ENCODE results near the gene ZNF343. TPM values are rescaled to one million over a fixed set of nuclear protein-coding genes. Genes with fewer than 3 reads are reported as not detected.

Gene ZNF343
- total RNA-seq, 4 donors from 2014 or later: 11.0 to 16.3 (median 14.2) TPM

DNA sequence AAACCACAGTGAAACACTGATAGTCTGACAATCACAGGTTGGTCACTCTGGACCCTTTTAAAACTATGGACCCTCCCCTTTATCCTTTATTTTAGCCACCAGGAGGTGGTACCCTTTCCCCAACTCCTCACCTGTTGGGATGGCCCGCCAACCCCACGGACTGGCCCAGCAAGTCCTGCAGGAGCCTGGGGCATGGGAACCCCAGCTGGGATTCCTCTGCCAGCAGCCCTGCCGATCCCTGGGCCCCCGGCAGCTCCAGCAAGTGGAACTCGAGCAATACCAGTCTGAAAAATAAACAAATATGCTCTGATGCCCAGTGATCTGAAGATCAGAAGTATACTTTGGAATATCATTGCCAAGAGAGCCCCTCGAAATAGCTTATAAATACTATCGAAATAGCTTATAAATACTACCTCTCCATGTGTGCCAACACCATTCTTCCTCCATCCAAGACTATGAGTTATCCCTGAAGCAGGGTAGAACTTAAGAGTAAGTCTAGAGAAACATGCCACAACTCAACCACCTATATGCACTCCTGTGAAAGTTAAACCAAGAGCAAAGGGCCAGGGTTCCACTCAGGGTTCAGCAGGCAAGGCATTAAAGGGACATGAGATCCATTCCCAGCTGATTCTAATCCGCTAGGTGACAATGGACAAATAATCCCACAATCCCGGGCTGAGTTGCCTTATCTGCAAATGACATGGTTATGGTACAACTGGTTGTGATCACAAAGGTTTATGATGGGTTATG, 44.9 kb downstream of the ZNF343 start:
- intact Hi-C loops (cut with DNase I): no loop called here
- WGBS, 2 donors: 88 to 91% methylated on average over 9 of the region's 9 CpGs
- no peak overlapping the region for H3K4me3 ChIP-seq (replicated peaks in 1 of 3)
- DNase-seq: no peak
- no peak for TF ChIP-seq POLR2A (IDR thresholded peaks at IDR 0.05)
- TF ChIP-seq, protein P1, sequence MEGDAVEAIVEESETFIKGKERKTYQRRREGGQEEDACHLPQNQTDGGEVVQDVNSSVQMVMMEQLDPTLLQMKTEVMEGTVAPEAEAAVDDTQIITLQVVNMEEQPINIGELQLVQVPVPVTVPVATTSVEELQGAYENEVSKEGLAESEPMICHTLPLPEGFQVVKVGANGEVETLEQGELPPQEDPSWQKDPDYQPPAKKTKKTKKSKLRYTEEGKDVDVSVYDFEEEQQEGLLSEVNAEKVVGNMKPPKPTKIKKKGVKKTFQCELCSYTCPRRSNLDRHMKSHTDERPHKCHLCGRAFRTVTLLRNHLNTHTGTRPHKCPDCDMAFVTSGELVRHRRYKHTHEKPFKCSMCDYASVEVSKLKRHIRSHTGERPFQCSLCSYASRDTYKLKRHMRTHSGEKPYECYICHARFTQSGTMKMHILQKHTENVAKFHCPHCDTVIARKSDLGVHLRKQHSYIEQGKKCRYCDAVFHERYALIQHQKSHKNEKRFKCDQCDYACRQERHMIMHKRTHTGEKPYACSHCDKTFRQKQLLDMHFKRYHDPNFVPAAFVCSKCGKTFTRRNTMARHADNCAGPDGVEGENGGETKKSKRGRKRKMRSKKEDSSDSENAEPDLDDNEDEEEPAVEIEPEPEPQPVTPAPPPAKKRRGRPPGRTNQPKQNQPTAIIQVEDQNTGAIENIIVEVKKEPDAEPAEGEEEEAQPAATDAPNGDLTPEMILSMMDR (IDR thresholded peaks at IDR 0.05): no peak
- H3K4me1 ChIP-seq: peaks cover 0 to 5% of the 10 kb centered on the region in 2 donors
- H3K36me3 ChIP-seq: peaks cover 69 to 76% of the 10 kb centered on the region in 2 donors
- H3K27ac ChIP-seq: no peak overlapping the region
- H3K9me3 ChIP-seq: no peaks in the 10 kb centered on the region
- H3K27me3 ChIP-seq: no peaks in the 10 kb centered on the region

DNA sequence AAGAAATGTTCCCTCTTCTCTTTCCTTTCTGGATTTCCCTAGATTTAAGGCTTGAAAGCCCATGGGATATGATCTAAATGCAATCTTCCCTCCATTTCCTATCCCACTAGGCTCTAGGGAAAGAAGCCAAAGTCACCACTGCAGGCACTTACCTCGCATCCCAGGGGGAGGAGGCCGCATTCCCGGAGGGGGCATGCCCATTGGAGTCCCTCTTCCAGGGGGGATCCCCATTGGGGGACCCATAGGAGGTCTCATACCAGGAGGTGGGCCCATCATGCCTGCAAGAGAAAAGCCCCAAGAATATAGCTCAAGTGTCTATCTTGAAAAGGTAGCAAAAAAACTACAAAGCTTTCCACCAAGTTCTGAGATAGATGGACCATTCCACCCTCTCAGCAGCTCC, 46.2 kb downstream of the ZNF343 start:
- H3K36me3 ChIP-seq: peaks cover 67 to 75% of the 10 kb centered on the region in 2 donors
- no peak overlapping the region for H3K4me3 ChIP-seq (replicated peaks in 1 of 3)
- intact Hi-C loops (cut with DNase I): no loop called here
- no peak overlapping the region for H3K27ac ChIP-seq
- TF ChIP-seq, protein P1 (IDR thresholded peaks at IDR 0.05): no peak
- no peak for TF ChIP-seq POLR2A (IDR thresholded peaks at IDR 0.05)
- H3K9me3 ChIP-seq: no peaks in the 10 kb centered on the region
- no peak for DNase-seq
- 87 to 96% methylated on average over 3 of the region's 3 CpGs for WGBS, 2 donors
- H3K4me1 ChIP-seq: no peaks in the 10 kb centered on the region
- H3K27me3 ChIP-seq: no peaks in the 10 kb centered on the region

DNA sequence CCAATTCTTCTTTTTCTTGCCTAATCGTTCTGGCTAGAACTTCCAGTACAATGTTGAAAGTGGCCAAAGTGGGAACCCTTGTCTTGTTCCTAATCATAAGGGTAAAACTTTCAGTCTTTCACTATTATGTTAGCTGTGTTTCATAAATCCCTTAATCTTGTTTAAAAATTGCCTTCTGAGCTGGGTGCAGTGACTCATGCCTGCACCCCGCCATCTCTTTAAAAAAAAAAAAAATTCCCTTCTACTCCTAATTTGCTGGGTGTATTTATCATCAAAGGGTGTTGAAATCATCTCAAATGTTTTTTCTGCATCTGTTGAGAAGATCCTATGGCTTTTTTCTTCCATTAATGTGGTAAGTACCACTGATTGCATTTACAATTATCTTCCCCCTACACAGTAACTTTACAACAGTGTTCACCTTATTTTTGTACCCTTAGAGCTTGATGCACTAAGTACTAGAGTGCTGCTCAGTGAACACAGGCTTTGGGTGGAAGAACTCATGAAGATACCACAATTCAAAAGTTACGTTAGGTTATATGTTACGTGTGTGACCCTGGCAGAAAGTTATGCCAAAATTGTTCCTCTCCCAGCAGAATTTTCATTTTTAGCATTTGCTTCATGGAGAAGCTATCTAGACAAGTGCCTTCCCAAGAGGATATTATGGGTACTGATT, 47.8 kb downstream of the ZNF343 start:
- Histone ChIP-seq H3K27ac (no peak overlapping the region), H3K27me3 (no peaks in the 10 kb centered on the region), H3K4me3 (replicated peaks in 1 of 3) (no peak overlapping the region), H3K9me3 (no peaks in the 10 kb centered on the region), H3K4me1 (no peaks in the 10 kb centered on the region), H3K36me3 (peaks cover 54 to 66% of the 10 kb centered on the region in 2 donors)
- DNase-seq: no peak
- intact Hi-C loops (cut with DNase I): no loop called here
- 94 to 98% methylated on average over 4 of the region's 4 CpGs for WGBS, 2 donors
- TF ChIP-seq, protein P1 (IDR thresholded peaks at IDR 0.05): no peak
- TF ChIP-seq POLR2A (IDR thresholded peaks at IDR 0.05): no peak

DNA sequence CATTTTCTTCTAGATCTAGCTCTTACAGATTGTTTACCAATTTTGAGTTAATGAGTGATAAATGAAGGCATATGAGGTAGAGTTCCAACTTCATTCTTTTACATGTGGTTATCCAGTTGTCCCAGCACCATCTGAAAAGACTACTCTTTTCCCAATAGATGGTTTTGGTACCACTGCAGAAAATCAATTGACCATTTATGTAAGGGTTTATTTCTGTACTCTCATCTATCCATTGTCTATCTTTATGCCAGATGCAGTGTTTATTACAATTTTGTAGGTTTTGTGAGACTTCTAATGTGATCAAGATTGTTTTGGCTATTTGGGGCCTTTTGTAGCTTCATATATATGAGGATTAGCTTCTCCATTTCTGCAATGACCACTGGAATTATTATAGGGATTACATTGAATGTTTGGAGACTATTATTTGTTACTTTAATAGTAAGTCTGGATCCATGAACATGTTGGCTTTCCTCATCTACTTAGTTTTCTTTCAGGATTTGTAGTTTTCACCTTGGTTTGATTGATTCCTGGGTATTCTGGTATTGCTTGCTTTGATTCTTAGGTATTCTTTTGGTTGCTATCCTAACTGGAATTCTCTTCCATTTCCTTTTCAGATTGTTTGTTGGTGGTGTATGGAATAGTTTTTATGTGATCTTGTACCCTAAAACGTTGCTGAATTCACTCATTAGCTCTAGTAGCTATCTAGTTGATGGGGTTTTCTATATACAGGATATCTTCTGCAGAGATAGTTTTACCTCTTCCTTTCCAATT, 48.5 kb downstream of the ZNF343 start:
- peaks cover 46 to 59% of the 10 kb centered on the region in 2 donors for H3K36me3 ChIP-seq
- no peaks in the 10 kb centered on the region for H3K9me3 ChIP-seq
- no peak overlapping the region for H3K27ac ChIP-seq
- DNase-seq: no peak
- WGBS, 2 donors: 79 to 87% methylated on average over 1 of the region's 1 CpG
- no peaks in the 10 kb centered on the region for H3K4me1 ChIP-seq
- intact Hi-C loops (cut with DNase I): loop anchor here (10.0 kb wide), 1 partner anchor 255 kb away; no protein-coding TSS in a partner anchor
- H3K27me3 ChIP-seq: no peaks in the 10 kb centered on the region
- H3K4me3 ChIP-seq (replicated peaks in 1 of 3): no peak overlapping the region
- no peak for TF ChIP-seq POLR2A (IDR thresholded peaks at IDR 0.05)
- TF ChIP-seq, protein P1 (IDR thresholded peaks at IDR 0.05): no peak

Measured in thyroid gland (tissue), 4 donors.